ENCODE results near the gene FXYD4. TPM values are rescaled to one million over a fixed set of nuclear protein-coding genes. Genes with fewer than 3 reads are reported as not detected.
"Not testable (repeated sequence)": the region's sequence is repeated elsewhere in the genome, so short reads cannot be mapped to it uniquely, and the experiment has no call there.

The FXYD4 gene
- total RNA-seq: not detected in 2 replicates

DNA sequence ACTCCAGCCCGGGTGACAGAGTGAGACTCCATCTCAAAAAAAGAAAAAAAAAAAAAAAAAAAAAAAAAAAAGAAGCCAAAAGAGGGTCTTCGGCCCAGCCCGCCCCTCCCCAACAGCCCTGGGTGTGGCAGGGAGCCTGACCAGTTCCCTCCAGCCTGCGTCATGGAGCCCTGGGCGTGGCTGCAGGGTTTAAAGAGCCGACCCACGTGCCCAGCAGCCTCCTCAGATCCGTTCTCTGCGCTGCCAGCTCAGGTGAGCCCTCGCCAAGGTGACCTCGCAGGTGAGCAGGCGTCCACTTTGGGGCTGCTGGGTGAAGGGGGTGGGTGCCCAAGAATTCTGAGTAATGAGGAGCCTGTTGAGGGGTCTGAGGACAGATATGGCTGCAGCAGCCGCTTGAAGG lies at the start of gene FXYD4:
FXYD4 (plus strand) TSS at position 219 of the 400 bp plus-strand sequence. CDS start 2,111 bp downstream, outside the sequence.
- no peak within 1 kb of the TSS for H3K4me3 ChIP-seq (ENCODE audit: low read depth, low read length)
- no peak for TF ChIP-seq CTCF (conservative IDR thresholded peaks at IDR 0.05; ENCODE audit: low read depth, low read length)
- no peak for DNase-seq (ENCODE audit: low read depth)

DNA sequence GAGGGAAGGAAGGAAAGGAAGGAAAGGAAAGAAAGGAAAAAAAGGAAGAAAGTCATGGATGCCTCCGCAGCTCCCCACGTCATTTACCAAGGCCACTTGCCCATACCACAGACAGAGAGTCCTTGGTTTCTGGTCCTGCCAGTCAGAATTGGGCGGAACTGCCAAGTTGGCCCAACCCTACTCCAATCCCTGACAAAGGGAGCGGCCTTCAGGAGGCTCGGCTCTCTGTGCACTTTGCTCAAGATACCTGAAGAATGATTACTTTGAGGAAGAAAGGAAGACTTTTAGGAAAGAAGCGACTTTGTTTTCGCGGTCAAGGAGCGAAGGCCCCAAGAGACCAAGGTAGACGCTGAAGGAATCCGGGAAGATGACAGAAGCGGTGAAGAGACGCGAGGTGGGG lies 49.1 kb upstream of the FXYD4 start:
- no peak for DNase-seq (ENCODE audit: low read depth)
- peak overlapping the region; percentile 42 for H3K4me3 ChIP-seq (ENCODE audit: low read depth, low read length)
- TF ChIP-seq CTCF (conservative IDR thresholded peaks at IDR 0.05; ENCODE audit: low read depth, low read length): no peak

DNA sequence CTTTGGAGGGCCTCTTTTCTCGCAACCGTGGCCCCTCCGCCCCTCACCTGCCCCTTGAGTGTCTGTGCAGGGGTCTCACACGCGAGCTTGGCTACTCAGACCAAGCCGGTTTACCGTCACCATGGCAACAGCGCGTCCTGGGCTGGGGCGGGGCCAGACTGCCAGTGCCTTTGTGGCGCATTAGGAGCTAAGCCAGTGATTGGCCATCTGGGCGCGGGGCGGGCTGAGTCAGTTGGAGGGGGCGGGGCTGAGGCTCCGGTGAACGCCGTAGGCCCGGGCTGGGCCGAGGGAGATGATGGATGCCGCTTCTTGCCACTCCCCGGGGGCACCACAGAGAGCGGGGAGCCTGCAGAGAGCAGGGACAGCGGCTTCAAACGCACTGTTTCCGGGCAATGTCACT lies 48.7 kb upstream of the FXYD4 start:
- no peak for TF ChIP-seq CTCF (conservative IDR thresholded peaks at IDR 0.05; ENCODE audit: low read depth, low read length)
- DNase-seq (ENCODE audit: low read depth): no peak
- H3K4me3 ChIP-seq (ENCODE audit: low read depth, low read length): peak overlapping the region; percentile 42

DNA sequence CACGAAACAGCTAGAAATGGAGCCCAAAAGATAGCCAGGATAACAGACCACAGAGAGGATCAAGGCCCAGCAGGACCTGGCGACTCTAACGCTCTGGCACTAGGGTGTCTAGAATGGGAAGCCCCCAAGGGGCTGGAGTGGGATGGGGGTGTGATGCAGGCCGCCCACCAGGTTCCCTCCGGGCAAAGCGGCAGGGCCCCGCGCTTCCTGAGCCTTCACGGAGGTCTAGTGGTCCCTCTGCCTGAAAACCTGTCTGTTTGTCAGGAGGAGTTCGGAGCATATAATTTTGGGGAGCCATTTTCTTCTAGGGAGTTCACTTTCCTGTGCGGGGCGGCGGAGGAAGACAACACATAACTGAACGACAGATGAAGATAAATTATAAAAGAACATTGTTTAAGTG lies 48.2 kb upstream of the FXYD4 start:
- peak overlapping the region; percentile 30 for H3K4me3 ChIP-seq (ENCODE audit: low read depth, low read length)
- no peak for DNase-seq (ENCODE audit: low read depth)

GRCh38 chr10:43324876-43325275 lies 46.6 kb upstream of the FXYD4 start:
- TF ChIP-seq CTCF (conservative IDR thresholded peaks at IDR 0.05; ENCODE audit: low read depth, low read length): no peak
- DNase-seq (ENCODE audit: low read depth): no peak

More for the DNA sequence above, 48.2 kb upstream of the FXYD4 start:
- TF ChIP-seq CTCF (conservative IDR thresholded peaks at IDR 0.05; ENCODE audit: low read depth, low read length): no peak

DNA sequence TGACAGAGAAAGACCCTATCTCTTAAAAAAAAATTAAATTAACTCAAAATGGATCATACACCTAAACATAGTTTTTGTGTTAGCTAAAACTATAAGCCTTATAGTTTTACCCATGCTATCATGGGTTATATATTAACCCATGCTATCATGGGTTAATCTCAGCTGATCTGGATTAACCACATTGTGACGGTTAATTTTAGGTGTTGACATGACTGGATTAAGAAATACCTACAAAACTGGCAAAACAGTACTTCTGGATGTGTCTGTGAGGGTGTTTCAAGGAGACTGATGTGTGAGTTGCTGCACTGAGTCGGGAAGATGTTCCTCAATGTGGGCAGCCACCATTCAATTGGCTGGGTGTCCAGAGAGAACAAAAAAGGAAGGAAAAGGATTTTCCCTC lies 44.3 kb upstream of the FXYD4 start:
- TF ChIP-seq CTCF (conservative IDR thresholded peaks at IDR 0.05; ENCODE audit: low read depth, low read length): no peak
- H3K4me3 ChIP-seq (ENCODE audit: low read depth, low read length): no peak overlapping the region
- no peak for DNase-seq (ENCODE audit: low read depth)

More at GRCh38 chr10:43324876-43325275, 46.6 kb upstream of the FXYD4 start:
- H3K4me3 ChIP-seq (ENCODE audit: low read depth, low read length): no peak overlapping the region

DNA sequence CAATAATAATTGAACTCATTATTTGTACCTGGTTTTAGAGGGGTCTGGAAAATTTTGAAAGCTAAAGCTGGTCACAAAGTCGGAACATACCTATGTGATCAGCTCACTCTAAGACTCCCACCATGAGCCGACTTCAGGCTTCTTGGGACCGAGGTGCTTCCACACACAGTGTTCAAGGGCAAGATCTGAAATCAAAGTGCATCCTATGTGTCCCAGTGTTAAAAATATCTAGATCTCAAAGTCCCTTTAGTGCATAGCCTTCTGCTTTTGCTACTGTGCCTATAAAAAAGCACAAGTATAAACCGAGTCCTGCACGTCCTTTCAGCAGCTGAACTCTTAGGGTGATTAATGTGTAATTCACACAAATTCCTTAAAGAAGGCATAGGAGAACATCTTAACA lies 43.5 kb upstream of the FXYD4 start:
- no peak for TF ChIP-seq CTCF (conservative IDR thresholded peaks at IDR 0.05; ENCODE audit: low read depth, low read length)
- no peak overlapping the region for H3K4me3 ChIP-seq (ENCODE audit: low read depth, low read length)
- DNase-seq (ENCODE audit: low read depth): no peak

- not testable (repeated sequence) for DNase-seq (ENCODE audit: low read depth); H3K4me3 ChIP-seq (ENCODE audit: low read depth, low read length)
Observed at GRCh38 chr10:43328810-43329209, 42.6 kb upstream of the FXYD4 start.

DNA sequence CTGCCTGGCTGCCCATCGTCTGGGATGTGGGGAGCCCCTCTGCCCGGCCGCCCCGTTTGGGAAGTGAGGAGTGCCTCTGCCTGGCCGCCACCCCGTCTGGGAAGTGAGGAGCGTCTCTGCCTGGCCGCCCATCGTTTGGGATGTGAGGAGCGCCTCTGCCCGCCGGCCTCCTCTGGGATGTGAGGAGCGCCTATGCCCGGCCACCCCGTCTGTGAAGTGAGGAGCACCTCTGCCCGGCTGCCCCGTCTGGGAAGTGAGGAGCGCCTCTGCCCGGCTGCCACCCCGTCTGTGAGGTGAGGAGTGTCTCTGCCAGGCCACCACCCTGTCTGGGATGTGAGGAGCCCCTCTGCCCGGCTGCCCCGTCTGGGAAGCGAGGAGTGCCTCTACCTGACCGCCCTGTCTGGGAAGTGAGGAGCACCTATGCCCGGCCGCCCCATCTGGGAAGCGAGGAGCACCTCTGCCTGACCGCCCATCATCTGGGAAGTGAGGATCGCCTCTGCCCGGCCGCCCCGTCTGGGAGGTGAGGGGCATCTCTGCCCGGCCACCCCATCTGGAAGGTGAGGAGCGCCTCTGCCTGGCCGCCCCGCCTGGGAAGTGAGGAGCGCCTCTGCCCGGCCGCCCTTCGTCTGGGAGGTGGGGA lies 42.1 kb upstream of the FXYD4 start:
- not testable (repeated sequence) for H3K4me3 ChIP-seq (ENCODE audit: low read depth, low read length)

DNA sequence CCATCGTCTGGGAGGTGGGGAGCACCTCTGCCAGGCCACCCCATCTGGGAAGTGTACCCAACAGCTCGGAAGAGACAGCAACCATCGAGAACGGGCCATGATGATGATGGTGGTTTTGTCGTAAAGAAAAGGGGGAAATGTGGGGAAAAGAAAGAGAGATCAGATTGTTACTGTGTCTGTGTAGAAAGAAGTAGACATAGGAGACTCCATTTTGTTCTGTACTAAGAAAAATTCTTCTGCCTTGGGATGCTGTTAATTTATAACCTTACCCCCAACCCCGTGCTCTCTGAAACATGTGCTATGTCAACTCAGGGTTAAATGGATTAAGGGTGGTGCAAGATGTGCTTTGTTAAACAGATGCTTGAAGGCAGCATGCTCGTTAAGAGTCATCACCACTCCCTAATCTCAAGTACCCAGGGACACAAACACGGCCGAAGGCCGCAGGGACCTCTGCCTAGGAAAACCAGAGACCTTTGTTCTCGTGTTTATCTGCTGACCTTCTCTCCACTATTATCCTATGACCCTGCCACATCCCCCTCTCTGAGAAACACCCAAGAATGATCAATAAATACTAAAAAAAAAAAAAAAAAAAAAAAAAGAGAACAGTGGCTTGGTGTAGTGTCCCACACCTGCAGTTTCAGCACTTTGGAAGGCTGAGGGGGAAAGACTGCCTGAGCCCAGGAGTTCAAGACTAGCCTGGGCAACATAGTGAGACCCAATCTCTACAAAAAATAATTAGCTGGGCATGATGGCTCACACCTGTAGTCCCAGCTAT lies 41.2 kb upstream of the FXYD4 start:
- H3K4me3 ChIP-seq (ENCODE audit: low read depth, low read length); DNase-seq (ENCODE audit: low read depth): not testable (repeated sequence)

More for the DNA sequence above, 42.1 kb upstream of the FXYD4 start:
- not testable (repeated sequence) for DNase-seq (ENCODE audit: low read depth)

Measured in epithelial cell of proximal tubule (primary cell).